ENCODE data around the gene KIN. TPM values are rescaled to one million over a fixed set of nuclear protein-coding genes. Genes with fewer than 3 reads are reported as not detected.
A peak's percentile ranks its signal among the peaks of the same experiment; 100 is the strongest.
"Not testable (repeated sequence)": the region's sequence is repeated elsewhere in the genome, so short reads cannot be mapped to it uniquely, and the experiment has no call there.

The KIN gene, protein sequence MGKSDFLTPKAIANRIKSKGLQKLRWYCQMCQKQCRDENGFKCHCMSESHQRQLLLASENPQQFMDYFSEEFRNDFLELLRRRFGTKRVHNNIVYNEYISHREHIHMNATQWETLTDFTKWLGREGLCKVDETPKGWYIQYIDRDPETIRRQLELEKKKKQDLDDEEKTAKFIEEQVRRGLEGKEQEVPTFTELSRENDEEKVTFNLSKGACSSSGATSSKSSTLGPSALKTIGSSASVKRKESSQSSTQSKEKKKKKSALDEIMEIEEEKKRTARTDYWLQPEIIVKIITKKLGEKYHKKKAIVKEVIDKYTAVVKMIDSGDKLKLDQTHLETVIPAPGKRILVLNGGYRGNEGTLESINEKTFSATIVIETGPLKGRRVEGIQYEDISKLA
- 10 to 100 TPM in 1 of 2 donors, 1 to 10 TPM in 1; 7.3 to 11.0 TPM for total RNA-seq
- long read RNA-seq, full-length matches to known transcripts: 2 of 2 reads
- long read RNA-seq, partial matches to known transcripts: 0 of 2 reads
- long read RNA-seq, other reads (novel, unspliced or antisense): 0 of 2 reads

DNA sequence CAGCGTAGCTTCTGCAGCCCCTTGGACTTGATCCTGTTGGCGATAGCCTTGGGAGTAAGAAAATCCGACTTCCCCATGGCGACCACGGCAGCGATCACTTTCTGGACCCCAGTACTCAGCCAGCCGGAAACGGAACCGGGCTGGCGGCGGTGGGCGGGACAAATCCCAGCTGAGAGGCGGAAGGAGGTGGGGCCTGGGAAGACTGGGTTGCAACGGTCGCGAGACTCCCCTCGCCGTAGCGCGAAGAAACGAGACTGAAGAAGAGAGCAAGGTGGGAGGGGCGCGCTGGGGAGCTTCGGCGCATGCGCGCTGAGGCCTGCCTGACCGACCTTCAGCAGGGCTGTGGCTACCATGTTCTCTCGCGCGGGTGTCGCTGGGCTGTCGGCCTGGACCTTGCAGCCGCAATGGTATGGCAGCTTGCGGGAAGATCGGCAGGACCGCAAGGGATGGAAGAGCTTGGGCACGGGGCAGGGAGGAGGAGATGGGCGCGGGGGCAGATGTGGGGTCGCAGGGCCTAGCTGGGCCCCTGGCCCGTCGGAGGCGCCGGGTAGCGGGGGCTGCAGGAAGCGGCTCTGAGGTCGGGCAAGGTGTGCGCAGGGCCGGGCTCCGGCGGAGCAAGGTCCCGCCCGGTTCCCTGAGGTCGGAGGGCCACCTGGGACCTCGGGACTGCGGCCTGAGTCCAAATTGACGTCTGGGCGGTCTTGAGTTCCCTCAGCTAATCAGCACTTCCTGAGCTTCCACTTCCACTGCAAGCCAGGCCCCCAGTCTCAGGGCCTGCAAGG, at the start of gene KIN, which contains the start of gene ATP5F1C:
TSS of gene KIN (minus strand) at position 137 of the 782 bp plus-strand sequence. CDS start at position 77, 60 bp downstream.
TSS of gene ATP5F1C (plus strand) at position 321 of the 782 bp plus-strand sequence. CDS start at position 352, 31 bp downstream.
- intact Hi-C loops (cut with DNase I): no loop called here
- ATAC-seq (peak; percentile 98), DNase-seq (peak; percentile 98)

DNA sequence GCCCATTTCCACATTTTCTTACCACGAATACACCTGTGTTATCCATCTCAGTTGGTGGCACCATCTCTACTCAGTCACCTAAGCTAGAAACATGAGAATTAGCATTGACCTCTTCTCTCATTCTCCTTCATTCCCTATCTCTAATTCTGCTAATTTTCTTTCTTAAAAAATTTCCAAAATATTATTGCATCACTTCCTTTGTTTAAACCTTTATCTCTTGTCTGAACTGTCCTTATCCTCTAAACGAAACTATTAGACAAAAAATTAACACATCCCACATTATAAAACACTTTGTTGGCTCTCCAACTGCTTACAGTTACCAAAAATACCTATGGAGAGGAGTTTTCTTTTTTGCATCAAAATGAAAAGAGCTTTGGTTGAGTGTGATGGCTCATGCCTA, 48.8 kb upstream of the KIN start:
- ATAC-seq: no peak
- intact Hi-C loops (cut with DNase I): no loop called here
- DNase-seq: no peak

DNA sequence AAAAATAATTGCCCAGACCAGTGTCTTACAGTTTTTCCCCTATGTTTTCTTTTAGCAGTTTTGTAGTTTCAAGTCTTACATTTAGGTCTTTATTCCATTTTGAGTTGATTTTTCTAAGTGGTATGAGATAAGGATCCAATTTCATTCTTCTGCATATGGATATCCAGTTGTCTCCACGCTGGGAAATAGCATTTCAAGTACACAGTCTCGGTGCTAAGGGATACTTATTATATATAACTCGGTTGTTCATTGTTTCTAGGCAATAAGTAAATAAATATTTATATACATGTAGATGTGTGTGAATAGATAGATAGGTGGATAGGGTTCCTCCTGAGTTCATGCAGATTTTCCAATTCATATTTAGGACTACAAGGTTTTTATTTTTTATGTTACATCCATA, 46.5 kb upstream of the KIN start:
- ATAC-seq (no peak), DNase-seq (no peak)
- intact Hi-C loops (cut with DNase I): no loop called here

DNA sequence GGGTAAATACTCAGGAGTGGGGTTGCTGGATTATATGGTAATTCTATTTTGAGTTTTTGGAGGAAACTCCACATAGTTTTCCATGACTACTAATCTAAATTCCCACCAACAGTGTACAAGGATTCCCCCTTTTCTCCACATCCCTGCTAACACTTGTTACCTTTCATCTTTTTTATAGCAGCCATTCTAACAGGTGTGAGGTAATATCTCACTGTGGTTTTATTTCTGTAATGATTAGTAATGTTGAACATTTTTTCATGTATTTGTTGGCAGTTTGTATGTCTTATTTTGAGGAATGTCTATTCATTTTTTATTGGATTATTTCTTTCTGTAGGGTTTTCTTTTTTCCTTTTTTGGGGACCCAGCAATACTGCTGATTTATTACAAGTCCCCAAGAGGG, 45.4 kb upstream of the KIN start:
- no peak for DNase-seq
- ATAC-seq: no peak

DNA sequence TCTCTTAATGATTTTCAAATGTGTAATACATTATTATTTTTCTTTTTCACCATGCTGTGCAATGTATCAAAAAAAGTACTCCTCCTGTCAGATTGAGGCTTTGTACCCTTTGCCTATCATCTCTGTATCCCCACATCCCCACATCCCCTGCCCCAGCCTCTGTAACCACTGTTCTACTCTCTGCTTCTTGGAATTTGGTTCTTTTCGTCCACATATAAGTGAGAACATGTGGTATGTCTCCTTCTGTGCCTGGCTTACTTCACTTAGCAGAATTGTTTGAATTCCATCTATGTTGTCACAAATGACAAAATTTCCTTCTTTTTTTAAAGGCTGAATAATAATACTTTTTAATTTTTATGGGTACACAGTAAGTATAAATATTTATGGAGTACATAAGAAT, 44.3 kb upstream of the KIN start:
- ATAC-seq (no peak), DNase-seq (no peak)
- intact Hi-C loops (cut with DNase I): no loop called here

More for the DNA sequence above, 45.4 kb upstream of the KIN start:
- intact Hi-C loops (cut with DNase I): no loop called here

DNA sequence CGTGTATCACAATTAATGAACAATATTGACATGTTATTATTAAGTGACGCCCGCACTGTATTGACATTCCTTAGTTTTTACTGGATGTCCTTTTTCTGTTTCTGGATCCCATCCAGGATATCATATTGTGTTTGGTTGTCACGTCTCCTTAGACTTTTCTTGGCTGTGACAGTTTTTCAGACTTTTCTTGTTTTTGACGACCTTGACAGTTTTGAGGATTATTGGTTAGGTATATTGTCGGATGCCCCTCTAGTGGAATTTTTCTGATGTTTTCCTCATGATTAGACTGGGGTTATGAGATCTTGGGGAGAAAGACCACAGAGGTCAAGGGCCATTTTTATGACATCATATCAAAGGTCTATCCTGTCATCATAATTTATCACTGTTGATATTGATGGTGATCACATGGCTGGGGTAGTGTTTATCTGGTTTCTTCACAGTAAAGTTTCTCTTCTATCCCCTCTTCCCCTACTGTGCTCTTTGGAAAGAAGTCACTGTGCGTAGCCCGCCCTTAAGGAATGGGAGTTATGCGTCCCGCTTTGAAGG, 41.6 kb upstream of the KIN start:
- ATAC-seq (no peak), DNase-seq (no peak)
- intact Hi-C loops (cut with DNase I): no loop called here

DNA sequence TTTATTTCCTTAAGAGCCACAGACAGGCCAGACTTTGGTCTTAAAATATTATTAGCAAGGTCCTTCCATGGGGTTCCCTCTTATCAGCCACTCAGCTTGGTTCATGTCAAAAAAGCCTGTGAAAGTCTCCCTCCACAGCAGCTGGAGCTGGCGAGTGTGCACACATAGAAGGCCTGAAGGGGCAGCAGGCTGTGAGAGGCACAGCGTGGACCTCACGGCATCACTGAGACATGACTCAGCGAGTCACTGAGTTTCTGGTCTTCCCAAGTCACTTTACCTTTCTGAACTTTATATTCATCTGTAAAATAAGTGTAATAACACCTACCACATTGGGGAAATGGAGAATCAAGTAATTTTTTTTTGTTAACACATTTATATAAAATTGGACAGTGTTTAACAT, 39.2 kb upstream of the KIN start:
- peak in 1 of 2 donors; percentile 67 for ATAC-seq
- intact Hi-C loops (cut with DNase I): no loop called here
- DNase-seq: no peak

DNA sequence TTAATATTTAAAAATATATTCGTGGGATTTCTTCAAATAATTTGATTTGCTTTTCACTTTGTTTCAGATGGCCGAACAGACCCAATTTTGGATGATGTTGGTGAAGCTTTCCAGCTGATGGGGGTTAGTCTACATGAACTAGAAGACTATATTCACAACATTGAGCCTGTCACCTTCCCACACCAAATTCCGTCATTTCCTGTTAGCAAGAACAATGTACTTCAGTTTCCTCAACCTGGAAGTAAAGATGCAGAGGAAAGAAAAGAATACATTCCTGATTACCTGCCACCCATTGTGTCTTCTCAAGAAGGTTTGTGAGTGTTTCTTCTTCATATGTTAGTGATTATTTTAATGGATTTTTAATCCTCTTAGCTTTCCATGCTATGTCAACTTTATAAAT, 36.5 kb upstream of the KIN start:
- DNase-seq (no peak), ATAC-seq (no peak)
- intact Hi-C loops (cut with DNase I): no loop called here

DNA sequence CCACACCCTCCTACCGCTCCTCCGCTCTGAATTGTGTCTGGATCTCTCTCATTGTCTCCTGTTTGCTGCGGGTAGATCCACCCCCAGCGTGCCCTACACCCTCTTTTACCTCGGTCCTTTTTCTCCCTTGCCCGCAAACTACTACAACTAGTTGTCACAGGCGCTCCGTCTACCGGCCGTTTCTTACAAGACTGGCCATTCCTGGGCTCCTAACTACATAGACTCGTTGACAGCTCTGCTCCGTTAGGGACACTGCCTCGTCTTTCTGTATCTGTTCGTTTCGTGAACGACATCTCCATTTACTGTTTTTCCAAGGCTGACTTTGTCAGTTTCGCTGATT, 31.3 kb upstream of the KIN start:
- intact Hi-C loops (cut with DNase I): no loop called here
- peak; percentile 56 for DNase-seq
- ATAC-seq: peak; percentile 58 to 72

DNA sequence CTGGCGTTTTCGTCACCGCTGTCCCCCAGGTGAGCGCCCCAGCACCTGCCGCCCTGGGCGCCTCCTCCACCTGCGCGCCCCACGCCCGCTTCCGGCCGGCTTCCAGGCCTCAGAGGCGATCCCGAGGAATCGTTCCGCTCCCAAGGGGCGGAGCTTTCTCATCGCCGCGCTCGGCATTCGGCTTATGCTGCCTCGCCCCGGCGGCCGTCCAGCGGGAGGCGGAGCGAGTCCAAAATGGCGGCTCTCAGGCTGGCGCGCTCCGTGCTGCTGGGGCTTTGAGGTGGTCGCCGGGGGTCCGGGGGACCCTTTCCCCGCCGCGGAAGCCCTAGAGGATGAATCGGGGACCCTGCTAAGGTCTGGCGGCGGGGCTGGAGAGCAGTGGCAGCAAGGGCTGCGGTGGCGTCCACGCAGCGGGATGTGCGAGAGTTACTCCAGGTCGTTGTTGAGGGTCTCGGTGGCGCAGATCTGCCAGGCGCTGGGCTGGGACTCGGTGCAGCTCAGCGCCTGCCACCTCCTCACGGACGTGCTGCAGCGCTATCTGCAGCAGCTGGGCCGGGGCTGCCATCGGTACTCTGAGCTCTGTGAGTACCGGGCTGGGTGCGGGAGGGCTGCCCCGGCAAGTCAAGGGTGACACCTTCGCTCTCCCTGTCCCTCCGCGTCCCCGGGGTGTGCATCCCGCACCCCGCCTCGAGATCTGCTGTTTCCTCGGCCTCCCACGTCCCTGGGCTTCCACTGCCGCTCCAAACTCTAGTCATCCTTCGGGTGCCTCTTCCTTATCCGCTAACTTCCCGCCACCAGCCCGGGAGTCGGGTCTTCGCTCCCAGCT, 30.7 kb upstream of the KIN start, which contains the start of gene TAF3:
TSS of gene TAF3 (plus strand) at position 211 of the 826 bp plus-strand sequence. CDS start at position 416, 205 bp downstream.
- ATAC-seq: peak; percentile 94 to 95
- intact Hi-C loops (cut with DNase I): no loop called here
- peak; percentile 94 for DNase-seq

DNA sequence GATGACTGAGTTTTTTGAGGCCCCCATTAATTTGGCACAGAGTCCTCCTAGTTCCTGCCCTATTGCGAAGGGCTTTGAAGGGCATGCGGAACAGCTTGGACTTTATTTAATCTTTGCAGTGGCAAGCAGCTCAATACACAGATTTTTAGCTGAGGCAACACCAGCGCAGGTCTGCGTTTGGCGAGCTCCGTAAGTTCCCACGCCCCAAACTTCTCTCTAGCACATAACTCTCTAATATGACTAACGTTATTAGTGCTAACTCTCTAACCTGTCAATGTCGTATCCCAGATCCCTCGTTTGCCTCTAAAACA, 30.1 kb upstream of the KIN start:
- intact Hi-C loops (cut with DNase I): no loop called here
- ATAC-seq (peak in 1 of 2 donors; percentile 9), DNase-seq (no peak)

DNA sequence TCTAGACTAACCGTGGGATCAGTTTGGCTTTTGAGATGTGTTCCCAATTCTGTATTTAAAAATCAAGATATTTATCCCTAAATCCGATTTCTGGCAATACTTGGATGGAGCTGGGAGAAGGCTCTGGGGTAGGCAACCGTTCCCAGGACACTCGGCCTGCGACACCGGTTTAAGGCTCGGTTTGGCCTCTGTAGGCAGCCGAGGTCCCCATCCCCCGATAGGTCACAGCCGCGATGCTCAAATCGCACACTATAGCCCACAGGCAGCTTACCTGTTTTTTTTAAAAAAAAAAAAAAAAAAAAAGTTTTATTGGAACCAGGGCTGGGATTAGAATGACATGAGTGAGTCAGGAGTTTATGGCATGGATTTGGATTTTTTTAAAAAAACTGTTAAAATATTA, 29.8 kb upstream of the KIN start:
- no peak for ATAC-seq
- intact Hi-C loops (cut with DNase I): no loop called here
- DNase-seq: no peak

DNA sequence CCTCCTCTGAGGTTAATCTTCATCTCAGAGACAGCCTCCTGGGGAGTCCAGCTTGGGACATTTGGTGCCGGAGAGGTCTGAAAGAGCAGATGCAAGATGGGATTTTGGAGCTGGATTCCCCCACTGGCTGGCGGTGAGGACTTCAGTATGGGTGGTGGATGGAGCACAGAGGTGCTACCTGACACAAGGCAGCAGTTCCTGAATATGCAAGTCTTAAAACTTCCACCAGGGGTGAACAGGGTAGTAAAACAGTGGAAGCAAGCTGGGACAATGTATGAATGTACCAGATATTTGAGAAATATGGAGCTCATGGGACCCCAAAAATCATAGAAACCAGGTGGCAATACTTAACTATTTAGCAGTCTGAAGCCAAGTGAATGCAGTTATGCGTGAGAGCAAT, 25.7 kb upstream of the KIN start:
- ATAC-seq: no peak
- DNase-seq: no peak
- intact Hi-C loops (cut with DNase I): no loop called here

DNA sequence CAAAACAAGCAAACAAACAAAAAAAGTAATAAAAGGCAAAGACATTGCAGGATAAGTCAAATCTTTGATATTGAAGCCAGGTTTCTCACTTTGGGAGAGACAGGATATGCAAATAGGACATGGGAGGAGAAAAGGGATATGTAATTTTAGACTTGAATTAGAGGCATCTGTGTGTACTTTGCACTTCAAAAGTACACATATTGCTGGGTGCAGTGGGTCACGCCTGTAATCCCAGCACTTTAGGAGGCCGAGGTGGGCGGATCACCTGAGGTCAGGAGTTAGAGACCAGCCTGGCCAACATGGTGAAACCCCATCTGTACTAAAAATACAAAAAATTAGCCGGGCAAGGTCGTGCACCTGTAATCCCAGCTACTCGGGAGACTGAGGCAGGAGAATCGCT, 23.9 kb upstream of the KIN start:
- intact Hi-C loops (cut with DNase I); ATAC-seq; DNase-seq: not testable (repeated sequence)

DNA sequence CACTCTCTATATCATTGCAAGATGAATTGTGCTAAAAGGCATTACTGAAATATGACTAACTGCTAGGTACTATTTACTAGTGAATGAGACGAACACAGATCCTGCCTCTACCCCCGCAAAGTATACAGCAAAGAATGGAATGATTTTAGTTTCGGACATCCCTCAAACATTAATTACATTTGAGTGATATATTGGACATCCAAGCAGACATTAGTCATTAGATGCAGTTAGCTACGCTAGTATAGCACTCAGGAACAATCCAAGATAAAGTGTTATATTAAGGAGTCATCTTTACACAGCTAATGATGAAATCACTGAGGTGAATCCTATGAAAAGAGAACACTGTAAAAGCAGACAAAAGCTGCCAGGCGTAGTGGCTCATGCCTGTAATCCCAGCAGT, 23.2 kb upstream of the KIN start:
- DNase-seq (no peak), ATAC-seq (no peak)
- intact Hi-C loops (cut with DNase I): no loop called here

DNA sequence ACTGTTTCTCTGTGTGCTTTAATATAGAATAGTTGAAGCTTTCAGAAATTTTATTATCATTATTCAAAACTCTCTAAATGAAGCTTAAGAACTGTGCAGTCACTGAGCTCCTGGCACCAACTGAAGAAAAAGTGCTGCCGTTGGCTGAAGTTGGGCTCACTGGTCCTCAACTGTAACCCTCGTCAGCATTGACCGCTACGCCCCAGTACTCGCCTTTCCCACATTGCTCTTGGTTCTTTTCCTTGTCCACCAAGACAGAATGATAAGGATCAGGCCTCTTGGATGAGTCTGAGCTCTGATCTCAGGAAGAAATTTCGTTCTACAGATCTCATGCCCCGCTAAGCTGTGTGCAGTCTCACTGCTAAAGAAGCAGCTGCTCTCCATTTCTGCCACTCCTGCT, 22.6 kb upstream of the KIN start:
- intact Hi-C loops (cut with DNase I): no loop called here
- no peak for ATAC-seq
- no peak for DNase-seq

DNA sequence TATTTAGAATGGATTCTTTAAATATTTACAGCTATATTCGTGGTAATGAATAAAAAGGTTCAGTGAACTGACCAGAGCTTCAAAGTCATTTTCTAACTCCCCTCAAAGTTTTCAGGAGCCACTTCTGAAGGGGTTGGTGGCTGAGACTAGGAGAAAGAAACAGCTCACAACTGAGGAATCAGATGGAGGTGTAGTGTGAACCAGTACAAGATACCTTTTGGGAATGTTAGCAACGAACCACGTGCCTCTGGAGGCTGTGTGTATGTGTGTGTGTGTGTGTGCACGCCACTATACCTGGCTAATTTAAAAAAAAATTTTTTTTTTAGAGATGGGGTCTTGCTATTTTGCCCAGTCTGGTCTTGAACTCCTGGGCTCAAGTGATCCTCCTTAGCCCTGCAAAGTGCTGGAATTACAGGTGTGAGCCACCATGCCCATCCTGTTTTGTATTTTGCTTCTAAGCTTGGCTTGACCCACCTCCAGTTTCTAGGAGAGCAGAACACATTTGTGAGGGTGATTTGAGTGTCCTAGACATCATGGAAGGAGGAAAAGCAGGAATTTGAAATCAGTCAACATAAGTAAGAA, 21.0 kb upstream of the KIN start:
- intact Hi-C loops (cut with DNase I): no loop called here
- ATAC-seq: no peak

DNA sequence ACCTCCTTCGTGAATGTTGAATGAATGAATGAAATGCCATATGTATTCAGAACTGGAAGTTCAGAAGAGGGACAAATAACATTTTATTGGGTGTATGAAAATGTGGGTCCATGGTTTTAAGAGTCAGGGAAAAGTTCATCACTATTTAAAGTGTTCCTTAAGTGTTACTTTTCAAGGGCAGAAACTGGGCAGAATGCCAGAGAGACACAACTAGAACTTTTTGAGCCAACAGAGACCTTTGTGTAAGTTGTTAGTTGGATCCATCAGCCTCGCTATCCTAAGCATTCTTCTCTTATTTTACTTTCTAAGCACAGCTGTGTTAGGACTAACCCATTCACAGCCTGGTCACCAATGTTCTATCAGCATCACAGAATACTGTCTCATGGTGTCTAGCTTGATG, 16.9 kb upstream of the KIN start:
- DNase-seq (no peak), ATAC-seq (no peak)
- intact Hi-C loops (cut with DNase I): no loop called here

More for the DNA sequence above, 21.0 kb upstream of the KIN start:
- no peak for DNase-seq

DNA sequence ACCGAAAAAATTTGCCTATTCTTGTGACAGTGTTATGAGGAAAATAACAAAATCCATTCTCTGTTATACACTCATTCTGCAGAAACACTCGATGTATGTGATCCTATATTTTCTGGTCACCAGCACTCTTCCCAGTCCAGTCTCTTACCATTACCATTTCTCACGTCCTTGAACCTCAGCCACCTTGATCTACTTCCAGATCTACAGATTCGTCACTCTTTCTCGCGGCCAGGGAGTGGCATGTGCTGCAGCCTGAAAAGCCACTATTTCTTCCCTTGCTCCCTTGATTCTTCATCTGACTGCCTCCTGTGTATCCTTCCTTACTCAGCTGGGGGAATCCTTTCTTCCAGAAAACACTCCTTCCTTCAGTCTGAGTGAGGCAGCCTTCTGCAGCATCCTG, 16.4 kb upstream of the KIN start:
- ATAC-seq: no peak
- intact Hi-C loops (cut with DNase I): no loop called here
- DNase-seq: no peak
